Pancreas (tissue), 10 donors: Measurements from ENCODE around the gene CMTM8. TPM values are rescaled to one million over a fixed set of nuclear protein-coding genes. Genes with fewer than 3 reads are reported as not detected.
A peak's percentile ranks its signal among the peaks of the same experiment; 100 is the strongest.
"Not testable (repeated sequence)": the region's sequence is repeated elsewhere in the genome, so short reads cannot be mapped to it uniquely, and the experiment has no call there.

Experiments used
- ATAC-seq, 4 donors: fragments of 200-7000 bp; cut with Tn5 transposase; one replicate each; pipeline versions ENCODE4 v1.8.0 to v1.9.1; 2020; ENCODE audit warnings: mild to moderate bottlenecking in 4 of 4, moderate library complexity in 4 of 4
- DNase-seq, 6 donors: peaks; one replicate each; pipeline ENCODE4 v3.0.0-alpha.2; 2020
- FAIRE-seq: peaks from 2 replicates; lab custom pipeline; 2012; peaks lifted over from hg19 to GRCh38; lab: Jason Lieb, UNC
- H3K27ac ChIP-seq, 4 donors: fragments of 200-600 bp; sonication (generic); 1 replicate in 3 of 4; 2 replicates in 1 of 4; pipeline versions ENCODE4 v1.5.0 to v1.8.0; 2020
- H3K27me3 ChIP-seq, 4 donors: fragments of 200-600 bp; one replicate each; pipeline ENCODE4 v1.8.0; 2021
- H3K36me3 ChIP-seq, 3 donors: fragments of 200-600 bp; sonication (generic) in 1 of 3; one replicate each; pipeline versions ENCODE4 v1.5.0 to v1.8.0; 2020 to 2021
- H3K4me1 ChIP-seq, 3 donors: fragments of 200-600 bp; one replicate each; pipeline ENCODE4 v1.8.0; 2021
- H3K4me3 ChIP-seq, 4 donors: fragments of 200-600 bp; sonication (generic) in 2 of 4; one replicate each; pipeline versions ENCODE4 v1.5.0 to v1.8.0; 2020 to 2021
- H3K9me3 ChIP-seq, 4 donors: fragments of 200-600 bp; one replicate each; pipeline ENCODE4 v1.8.0; 2021
- WGBS, 2 donors: extraction: QIAGEN DNeasy Blood & Tissue Kit; methylation state at CpG; one replicate each; pipeline ENCODE4 v1.1.7; 2013; 5-methylcytosine and 5-hydroxymethylcytosine counted together
- intact Hi-C, 3 donors: fragments of 100-400 bp; cut with DNase I; formaldehyde crosslinking; loops; one replicate each; pipeline versions ENCODE4 v1.11.1 to v1.14.2; 2022
- polyA plus RNA-seq, 2 donors: library from polyadenylated mRNA; stranded (reverse); fragments of 200-250 nt; gene quantifications; one replicate each; pipeline ENCODE4 v1.2.3, GENCODE V29; 2013
- total RNA-seq, 6 donors: library from RNA; stranded (reverse); fragmentation: NEBNext Ultra II Directional in 4 of 6; extraction: Animal tissue kit (Norgen Biotek cat#: 25700) in 4 of 6; gene quantifications; one replicate each; pipeline versions ENCODE4 v1.2.1 to v1.2.4, GENCODE V29; 2021 to 2023
- TF ChIP-seq, protein P1 (sequence below), 4 donors: fragments of 200-600 bp; sonication (generic) in 3 of 4; IDR thresholded peaks; one replicate each; pipeline versions ENCODE4 v1.5.0 to v1.8.0; 2021; ENCODE audit warnings: antibody characterized with exemption in 4 of 4
- donor health status: healthy with polysubstance abuse.
- donor health status: DM: no; HTN: no; CAD: no; lungs with moderate emphysema.
- donor health status: DM: no; HTN: no; CAD: no.
- donor health status: control.
- donor health status: control.
- donor health status: Bipolar disorder and iron deficiency.
- donor health status: DM: yes; HTN: yes; CAD: no.
- donor health status: DM: no; HTN: no; CAD: no.
- donor health status: DM: no; HTN: no; CAD: no.
- donor health status: DM: yes; HTN: yes; CAD: no.

CMTM8 gene
- total and polyA plus RNA-seq, 8 donors = 11.0 to 23.7 (median 16.7) TPM

DNA sequence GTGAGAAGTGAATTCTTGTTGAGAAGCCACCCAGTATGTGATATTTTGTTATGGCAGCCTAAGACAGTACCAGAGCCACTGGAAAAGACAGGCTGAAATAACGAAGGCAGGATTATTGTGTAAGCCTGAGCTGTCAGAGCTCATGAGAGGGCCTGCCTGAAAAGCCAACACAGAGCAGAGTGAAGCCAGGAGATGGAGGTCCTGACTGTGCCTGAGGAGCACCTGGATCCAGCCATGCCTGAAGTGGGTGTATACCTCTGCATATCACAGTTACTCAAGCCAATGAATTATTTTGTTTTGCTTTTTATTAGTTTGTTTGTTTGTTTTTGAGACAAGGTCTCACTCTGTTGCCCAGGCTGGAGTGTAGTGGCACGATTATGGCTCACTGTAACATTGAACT is 149.0 kb downstream of the CMTM8 start:
- no peak for DNase-seq

DNA sequence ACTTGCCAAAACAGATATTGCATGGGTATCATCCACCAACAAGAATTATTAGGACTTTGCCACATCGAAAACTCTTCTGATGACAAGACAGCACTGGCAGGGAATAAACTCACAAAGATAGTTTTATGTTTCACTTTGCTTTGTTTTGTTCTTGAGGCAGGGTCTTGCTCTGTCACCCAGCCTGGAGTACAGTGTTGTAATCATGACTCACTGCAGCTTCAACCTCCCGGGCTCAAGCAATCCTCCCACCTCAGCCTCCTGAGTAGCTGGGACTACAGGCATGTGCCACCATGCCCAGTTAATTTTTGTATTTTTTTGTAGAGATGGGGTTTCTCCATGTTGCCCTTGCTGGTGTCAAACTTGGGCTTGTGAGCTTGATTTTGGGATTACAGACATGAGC is 151.1 kb downstream of the CMTM8 start:
- intact Hi-C loops = loop anchor here in 1 of 3 donors (10.0 kb wide), 1 partner anchor 75 kb away; no protein-coding TSS in a partner anchor
- not testable (repeated sequence) for ATAC-seq, FAIRE-seq, H3K36me3 ChIP-seq, DNase-seq, H3K27ac ChIP-seq, H3K4me1 ChIP-seq, H3K4me3 ChIP-seq, H3K9me3 ChIP-seq, H3K27me3 ChIP-seq
- WGBS, 2 donors = 91 to 96% methylated on average over 2 of the region's 2 CpGs

More for the DNA sequence above, 149.0 kb downstream of the CMTM8 start:
- TF ChIP-seq, protein P1, sequence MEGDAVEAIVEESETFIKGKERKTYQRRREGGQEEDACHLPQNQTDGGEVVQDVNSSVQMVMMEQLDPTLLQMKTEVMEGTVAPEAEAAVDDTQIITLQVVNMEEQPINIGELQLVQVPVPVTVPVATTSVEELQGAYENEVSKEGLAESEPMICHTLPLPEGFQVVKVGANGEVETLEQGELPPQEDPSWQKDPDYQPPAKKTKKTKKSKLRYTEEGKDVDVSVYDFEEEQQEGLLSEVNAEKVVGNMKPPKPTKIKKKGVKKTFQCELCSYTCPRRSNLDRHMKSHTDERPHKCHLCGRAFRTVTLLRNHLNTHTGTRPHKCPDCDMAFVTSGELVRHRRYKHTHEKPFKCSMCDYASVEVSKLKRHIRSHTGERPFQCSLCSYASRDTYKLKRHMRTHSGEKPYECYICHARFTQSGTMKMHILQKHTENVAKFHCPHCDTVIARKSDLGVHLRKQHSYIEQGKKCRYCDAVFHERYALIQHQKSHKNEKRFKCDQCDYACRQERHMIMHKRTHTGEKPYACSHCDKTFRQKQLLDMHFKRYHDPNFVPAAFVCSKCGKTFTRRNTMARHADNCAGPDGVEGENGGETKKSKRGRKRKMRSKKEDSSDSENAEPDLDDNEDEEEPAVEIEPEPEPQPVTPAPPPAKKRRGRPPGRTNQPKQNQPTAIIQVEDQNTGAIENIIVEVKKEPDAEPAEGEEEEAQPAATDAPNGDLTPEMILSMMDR (IDR thresholded peaks at IDR 0.05) = no peak
- Histone ChIP-seq H3K4me1 (peaks cover 0 to 4% (median 0%) of the 10 kb centered on the region in 3 donors), H3K36me3 (no peaks in the 10 kb centered on the region), H3K9me3 (no peaks in the 10 kb centered on the region), H3K4me3 (no peak overlapping the region), H3K27me3 (no peaks in the 10 kb centered on the region), H3K27ac (no peak overlapping the region)
- ATAC-seq (no peak), FAIRE-seq (no peak)
- 79 to 97% methylated on average over 2 of the region's 2 CpGs for WGBS, 2 donors
- intact Hi-C loops = loop anchor here in 1 of 3 donors (10.0 kb wide), 1 partner anchor 77 kb away; no protein-coding TSS in a partner anchor

DNA sequence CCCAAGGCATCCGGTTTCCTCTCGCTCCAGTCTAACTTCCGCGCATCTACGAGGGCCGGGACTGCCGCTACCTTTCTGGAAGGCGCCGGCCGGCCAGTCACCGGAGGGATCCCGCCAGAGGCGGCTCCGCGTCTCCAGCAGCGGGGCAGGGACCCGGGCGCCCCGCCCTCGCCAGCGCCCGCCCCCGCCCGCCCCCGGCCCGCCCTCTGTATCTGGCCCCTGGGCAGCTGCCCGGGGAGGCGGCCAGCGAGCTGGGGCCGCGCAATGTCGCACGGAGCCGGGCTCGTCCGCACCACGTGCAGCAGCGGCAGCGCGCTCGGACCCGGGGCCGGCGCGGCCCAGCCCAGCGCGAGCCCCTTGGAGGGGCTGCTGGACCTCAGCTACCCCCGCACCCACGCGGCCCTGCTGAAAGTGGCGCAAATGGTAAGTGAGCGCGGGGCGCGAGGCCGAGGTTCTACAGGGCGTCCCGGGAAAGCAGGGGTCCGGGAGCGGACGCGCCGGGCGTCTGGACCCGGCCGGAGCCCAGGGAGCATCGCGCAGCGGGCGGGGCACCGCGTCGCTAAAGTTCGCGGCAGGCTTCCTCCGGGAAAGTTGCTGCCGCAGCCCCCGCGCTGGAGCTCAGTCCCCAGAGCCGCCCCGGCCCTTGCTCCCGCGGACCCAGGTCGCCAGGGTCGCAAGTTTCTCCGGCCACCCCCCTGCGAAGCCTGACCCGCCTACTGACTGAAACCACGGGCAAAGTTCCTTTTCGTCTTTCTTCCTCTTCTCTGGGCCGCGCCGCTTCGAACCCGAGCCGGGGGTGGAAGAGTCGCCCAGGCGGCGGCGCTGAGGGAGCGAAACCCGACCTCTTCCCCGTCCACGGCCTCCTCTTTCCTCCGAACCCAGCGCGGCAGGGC is 153.4 kb downstream of the CMTM8 start, which contains the start of gene CMTM7:
CMTM7 (plus strand) TSS at position 211 of the 893 bp plus-strand sequence; CDS start at position 265, 54 bp downstream.
- intact Hi-C loops = no loop called here
- Histone ChIP-seq H3K27ac (peak within 1 kb of the TSS; percentile 39 to 91 (median 70)), H3K36me3 (no peaks in the 10 kb centered on the region), H3K4me1 (peaks cover 0 to 4% (median 0%) of the 10 kb centered on the region in 3 donors), H3K4me3 (peak within 1 kb of the TSS; percentile 55 to 79 (median 74)), H3K27me3 (no peaks in the 10 kb centered on the region), H3K9me3 (no peaks in the 10 kb centered on the region)
- FAIRE-seq (no peak), DNase-seq (peak; percentile 63 to 87 (median 78)), ATAC-seq (peak; percentile 91 to 94 (median 92))
- WGBS, 2 donors = 2 to 4% methylated on average over 94 to 107 of the region's 107 CpGs
- TF ChIP-seq, protein P1 (IDR thresholded peaks at IDR 0.05) = no peak

DNA sequence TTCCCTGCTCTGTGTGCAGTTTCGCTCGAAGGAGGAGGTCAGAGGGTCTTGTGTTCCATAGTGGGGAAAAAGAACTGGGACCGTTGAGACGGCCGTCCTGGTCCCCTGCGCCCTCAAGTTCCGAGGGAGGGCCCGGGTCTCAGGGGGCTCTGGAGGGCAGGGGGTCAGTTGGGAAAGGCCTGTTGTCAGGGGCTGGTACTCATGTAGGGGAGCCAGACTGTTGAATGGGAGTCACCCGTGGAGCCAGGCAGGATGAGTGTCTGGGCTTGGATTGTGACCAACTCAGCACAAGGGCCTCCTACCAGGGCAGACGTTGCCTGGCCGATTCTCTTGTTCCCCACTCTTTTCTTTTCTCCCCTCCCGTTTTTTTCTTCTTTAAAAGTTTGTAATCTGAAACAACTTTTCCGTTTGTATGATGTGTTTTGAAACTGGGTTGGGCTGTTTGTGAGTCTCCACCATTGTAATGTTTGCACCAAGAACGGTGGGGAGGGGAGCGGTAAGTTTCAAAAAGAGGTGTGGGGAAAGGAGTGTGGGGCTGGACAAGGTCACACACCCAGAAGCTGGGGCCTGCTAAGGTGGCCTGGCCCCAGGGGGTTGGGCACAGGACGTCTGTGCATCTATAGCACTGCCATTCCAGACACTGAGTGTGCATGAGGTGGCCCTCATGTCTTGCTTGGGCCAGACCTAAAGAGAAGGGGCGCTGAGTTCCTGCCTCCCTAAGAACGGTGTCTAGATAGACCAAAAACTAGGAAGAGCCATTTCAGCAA is 154.2 kb downstream of the CMTM8 start:
- Histone ChIP-seq H3K9me3 (no peaks in the 10 kb centered on the region), H3K36me3 (no peaks in the 10 kb centered on the region), H3K4me1 (peaks cover 0 to 4% (median 0%) of the 10 kb centered on the region in 3 donors), H3K27me3 (no peaks in the 10 kb centered on the region), H3K4me3 (peak overlapping the region; percentile 55 to 79 (median 74)), H3K27ac (peak overlapping the region; percentile 39 to 91 (median 70))
- intact Hi-C loops = no loop called here
- WGBS, 2 donors = 41 to 45% methylated on average over 18 of the region's 18 CpGs
- DNase-seq = peak in 4 of 6 donors; percentile 36 to 58 (median 40)
- ATAC-seq = peak; percentile 37 to 75 (median 49)
- FAIRE-seq = no peak
- TF ChIP-seq, protein P1 (IDR thresholded peaks at IDR 0.05) = no peak

DNA sequence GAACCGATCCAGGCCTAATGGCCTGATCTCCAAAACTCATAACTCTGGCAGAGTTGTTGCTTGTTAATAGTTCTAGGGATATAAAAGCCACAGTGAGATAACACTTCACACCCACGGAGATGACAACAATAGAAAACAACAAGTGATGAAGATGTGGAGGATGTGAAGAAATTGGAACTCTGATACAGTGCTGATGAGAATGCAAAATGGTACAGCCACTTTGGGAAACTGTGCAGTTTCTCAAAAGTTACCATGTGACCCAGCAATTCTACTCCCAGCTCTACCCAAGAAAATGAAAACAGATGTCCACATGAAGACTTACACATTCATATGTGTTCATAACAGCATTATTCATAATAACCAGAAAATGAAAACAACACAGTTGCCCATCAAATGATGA is 157.0 kb downstream of the CMTM8 start:
- WGBS, 2 donors = 50 to 54% methylated on average over 2 of the region's 2 CpGs
- DNase-seq = no peak
- intact Hi-C loops = no loop called here

More for the DNA sequence above, 157.0 kb downstream of the CMTM8 start:
- Histone ChIP-seq H3K4me1 (peaks cover 0 to 5% (median 4%) of the 10 kb centered on the region in 3 donors), H3K27me3 (no peaks in the 10 kb centered on the region), H3K27ac (no peak overlapping the region), H3K36me3 (no peaks in the 10 kb centered on the region), H3K4me3 (no peak overlapping the region), H3K9me3 (no peaks in the 10 kb centered on the region)
- ATAC-seq (no peak), FAIRE-seq (no peak)
- TF ChIP-seq, protein P1 (IDR thresholded peaks at IDR 0.05) = no peak
